EL (cell line): ENCODE data around the gene SERPINI1.
A peak's percentile ranks its signal among the peaks of the same experiment; 100 is the strongest.

Experiments used
- DNase-seq: peaks from one replicate; pipeline ENCODE4 v3.0.0-alpha.2; 2016

SERPINI1 gene

GRCh38 chr3:167735233-167736138 is at the start of gene SERPINI1:
Gene SERPINI1, plus strand, starts transcription at chr3:167735721. Its CDS starts 53,408 bp downstream, at chr3:167789129.
- DNase-seq: peak; percentile 89

GRCh38 chr3:167691366-167691765 is 44.2 kb upstream of the SERPINI1 start:
- no peak for DNase-seq

- DNase-seq: no peak
Observed at GRCh38 chr3:167694121-167694520, 41.4 kb upstream of the SERPINI1 start.

GRCh38 chr3:167700046-167700445 is 35.5 kb upstream of the SERPINI1 start:
- no peak for DNase-seq

GRCh38 chr3:167700926-167701325 is 34.6 kb upstream of the SERPINI1 start:
- DNase-seq: no peak

GRCh38 chr3:167705840-167706239 is 29.7 kb upstream of the SERPINI1 start:
- DNase-seq: peak; percentile 36

- DNase-seq: no peak
Observed at GRCh38 chr3:167709690-167710089, 25.8 kb upstream of the SERPINI1 start.

GRCh38 chr3:167710552-167710951 is 25.0 kb upstream of the SERPINI1 start:
- DNase-seq: no peak

- DNase-seq: no peak
Observed at GRCh38 chr3:167711439-167711838, 24.1 kb upstream of the SERPINI1 start.

GRCh38 chr3:167712445-167712844 is 23.1 kb upstream of the SERPINI1 start:
- no peak for DNase-seq

GRCh38 chr3:167714871-167715270 is 20.6 kb upstream of the SERPINI1 start:
- no peak for DNase-seq

GRCh38 chr3:167716920-167717319 is 18.6 kb upstream of the SERPINI1 start:
- no peak for DNase-seq

GRCh38 chr3:167718582-167718981 is 16.9 kb upstream of the SERPINI1 start:
- DNase-seq: no peak

- DNase-seq: no peak
Observed at GRCh38 chr3:167723025-167723512, 12.5 kb upstream of the SERPINI1 start.

GRCh38 chr3:167723872-167724271 is 11.6 kb upstream of the SERPINI1 start:
- DNase-seq: no peak

- DNase-seq: peak; percentile 72
Observed at GRCh38 chr3:167728176-167728575, 7.3 kb upstream of the SERPINI1 start.

- no peak for DNase-seq
Observed at GRCh38 chr3:167728632-167729323, 6.7 kb upstream of the SERPINI1 start.

- no peak for DNase-seq
Observed at GRCh38 chr3:167729591-167729990, 5.9 kb upstream of the SERPINI1 start.

GRCh38 chr3:167731393-167731792 is 4.1 kb upstream of the SERPINI1 start:
- no peak for DNase-seq

- no peak for DNase-seq
Observed at GRCh38 chr3:167732313-167733065, 3.0 kb upstream of the SERPINI1 start.

GRCh38 chr3:167733961-167734497 is 1.5 kb upstream of the SERPINI1 start:
- DNase-seq: peak; percentile 25

- peak; percentile 99 for DNase-seq
Observed at GRCh38 chr3:167734498-167735232, 856 bp upstream of the SERPINI1 start, which contains the start of gene PDCD10. Gene PDCD10, minus strand, starts transcription at chr3:167734892. Its CDS starts 14,735 bp downstream, at chr3:167720157.
